ENCODE results near the gene RADIL.

DNA sequence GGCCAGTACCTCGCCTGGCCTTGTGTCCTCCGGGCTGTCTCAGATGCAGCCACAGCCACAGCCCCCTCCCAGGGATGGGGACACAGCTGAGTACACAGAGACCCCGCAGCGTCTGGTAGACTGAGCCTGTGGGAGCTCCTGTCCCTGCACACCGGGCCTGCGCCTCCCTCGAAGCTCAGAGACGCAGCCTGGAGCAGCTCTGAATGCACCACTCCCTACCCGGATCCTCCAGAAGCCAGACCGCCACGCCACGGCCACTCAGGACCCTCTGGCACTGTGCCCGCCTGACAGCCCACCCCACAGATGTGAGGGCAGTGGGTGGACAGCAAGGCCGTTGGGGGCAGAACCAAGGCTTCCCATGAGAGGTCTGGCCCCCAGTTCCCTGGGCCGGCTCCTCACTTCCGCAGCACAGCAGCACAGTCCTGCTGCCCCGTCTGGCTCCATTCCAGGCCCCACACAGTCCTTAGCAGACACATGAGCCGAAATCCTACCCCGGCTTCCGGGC lies 62.5 kb downstream of the RADIL start:
- TF ChIP-seq, protein P1, sequence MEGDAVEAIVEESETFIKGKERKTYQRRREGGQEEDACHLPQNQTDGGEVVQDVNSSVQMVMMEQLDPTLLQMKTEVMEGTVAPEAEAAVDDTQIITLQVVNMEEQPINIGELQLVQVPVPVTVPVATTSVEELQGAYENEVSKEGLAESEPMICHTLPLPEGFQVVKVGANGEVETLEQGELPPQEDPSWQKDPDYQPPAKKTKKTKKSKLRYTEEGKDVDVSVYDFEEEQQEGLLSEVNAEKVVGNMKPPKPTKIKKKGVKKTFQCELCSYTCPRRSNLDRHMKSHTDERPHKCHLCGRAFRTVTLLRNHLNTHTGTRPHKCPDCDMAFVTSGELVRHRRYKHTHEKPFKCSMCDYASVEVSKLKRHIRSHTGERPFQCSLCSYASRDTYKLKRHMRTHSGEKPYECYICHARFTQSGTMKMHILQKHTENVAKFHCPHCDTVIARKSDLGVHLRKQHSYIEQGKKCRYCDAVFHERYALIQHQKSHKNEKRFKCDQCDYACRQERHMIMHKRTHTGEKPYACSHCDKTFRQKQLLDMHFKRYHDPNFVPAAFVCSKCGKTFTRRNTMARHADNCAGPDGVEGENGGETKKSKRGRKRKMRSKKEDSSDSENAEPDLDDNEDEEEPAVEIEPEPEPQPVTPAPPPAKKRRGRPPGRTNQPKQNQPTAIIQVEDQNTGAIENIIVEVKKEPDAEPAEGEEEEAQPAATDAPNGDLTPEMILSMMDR (IDR thresholded peaks at IDR 0.05), result no peak
- TF ChIP-seq POLR2A (IDR thresholded peaks at IDR 0.05), result no peak

Data from lower leg skin (tissue), 3 donors.